DMS153 treated with DMSO at 0.1 percent for 48 hours (cell line): Measurements from ENCODE around the gene SZT2.

ENCODE experiments used
- DNase-seq: peaks from one replicate; lab custom pipeline; 2025; ENCODE audit not compliant: unreplicated experiment; lab: John Stamatoyannopoulos, UW

Gene SZT2

DNA sequence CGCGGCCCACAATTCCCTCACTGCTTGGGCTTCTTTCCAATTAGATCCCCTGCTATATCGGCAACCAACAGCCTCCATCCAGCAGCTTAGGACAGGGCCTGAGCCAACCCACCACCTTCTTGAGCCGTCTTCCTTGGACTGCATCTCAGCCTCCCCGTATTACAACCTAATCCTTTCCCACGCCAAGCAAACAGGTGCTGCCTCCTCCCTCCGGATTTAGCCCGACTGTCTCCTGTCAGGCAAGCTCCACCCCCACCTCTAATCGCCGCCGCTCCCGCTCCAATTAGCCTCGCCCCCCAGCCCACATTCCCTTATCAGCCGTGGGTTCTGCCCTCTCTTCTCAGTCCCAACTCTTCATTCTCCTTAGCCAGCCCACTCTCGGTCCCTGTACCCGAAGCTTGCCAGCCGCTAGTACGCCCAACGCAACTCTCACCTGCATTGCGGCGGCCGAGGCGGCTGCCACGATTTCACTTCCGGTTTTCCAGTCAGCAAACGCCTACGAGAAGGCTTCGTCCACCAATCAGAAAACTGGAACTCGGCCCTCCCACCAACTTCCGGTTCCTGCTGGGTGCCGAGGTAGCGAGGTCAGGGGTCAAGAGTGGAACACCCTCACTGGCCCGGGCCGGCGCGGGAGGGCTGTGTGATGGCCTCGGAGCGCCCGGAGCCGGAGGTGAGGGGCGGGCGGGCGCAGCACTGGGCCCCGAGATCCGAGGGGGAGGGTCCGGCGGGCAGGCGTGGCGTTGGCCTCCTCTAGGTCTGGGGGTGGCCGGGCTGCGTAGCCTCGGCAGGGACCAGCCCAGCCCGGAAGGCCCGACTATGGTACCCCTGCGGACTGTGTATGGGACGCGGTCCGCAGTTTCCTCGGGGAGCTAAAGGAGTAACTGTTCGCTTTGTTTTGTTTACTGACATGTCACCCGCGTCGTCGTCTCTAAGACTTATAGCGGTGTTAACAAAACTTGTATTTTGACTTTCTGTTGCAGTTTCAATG lies at the start of gene SZT2, which contains the start of gene MED8:
Gene SZT2 (plus strand): TSS at position 574 of the 988 bp plus-strand sequence. CDS start 70 bp downstream, at position 644.
Gene MED8 (minus strand): TSS at position 475 of the 988 bp plus-strand sequence. CDS start 36 bp downstream, at position 439.
- peak; percentile 98 for DNase-seq

DNA sequence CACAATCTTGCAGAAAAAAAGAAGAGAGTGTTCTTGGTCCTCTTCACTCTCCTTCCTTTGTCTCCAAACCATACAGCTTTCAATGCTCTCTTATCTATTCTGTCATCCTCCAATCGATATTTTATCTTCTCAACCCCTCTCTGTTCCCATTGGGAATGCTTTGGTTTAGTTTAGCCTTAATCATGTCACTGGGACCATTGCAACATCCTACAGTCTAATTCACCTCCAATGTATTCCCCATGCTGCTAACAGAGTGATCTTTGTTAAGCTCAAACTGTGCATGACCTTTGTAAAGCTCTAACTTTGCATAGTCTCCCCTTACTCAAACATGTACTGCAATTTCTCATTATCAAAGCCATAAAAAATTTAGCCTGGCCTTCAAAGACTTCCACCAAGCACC lies 49.1 kb upstream of the SZT2 start:
- DNase-seq = no peak

DNA sequence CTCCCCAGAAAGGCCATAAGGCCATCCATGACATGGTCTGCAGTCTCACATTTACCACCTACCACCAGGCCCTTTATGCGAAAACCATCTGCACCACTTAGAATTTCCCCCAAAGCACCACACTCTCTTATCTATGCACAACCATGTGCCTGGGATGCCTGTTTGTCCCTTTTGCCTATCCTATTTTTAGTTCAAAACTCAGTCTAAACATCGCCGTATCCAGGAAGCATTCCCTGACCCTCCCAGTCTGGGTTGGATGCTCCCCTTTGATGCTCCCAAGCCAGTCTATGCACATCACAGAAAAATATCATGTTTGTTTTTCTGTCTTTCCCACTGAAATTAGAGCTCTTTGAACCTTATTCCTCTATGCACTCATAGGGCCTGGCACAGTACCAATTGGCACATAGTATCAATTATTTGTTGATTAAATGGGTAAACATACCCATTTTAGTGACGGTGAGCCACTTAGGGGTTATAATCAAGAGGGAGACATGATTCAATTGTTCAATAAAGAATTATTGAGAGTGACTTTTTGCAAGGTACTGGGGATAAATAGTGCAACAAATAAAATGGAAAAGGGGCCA lies 45.3 kb upstream of the SZT2 start:
- DNase-seq = no peak

DNA sequence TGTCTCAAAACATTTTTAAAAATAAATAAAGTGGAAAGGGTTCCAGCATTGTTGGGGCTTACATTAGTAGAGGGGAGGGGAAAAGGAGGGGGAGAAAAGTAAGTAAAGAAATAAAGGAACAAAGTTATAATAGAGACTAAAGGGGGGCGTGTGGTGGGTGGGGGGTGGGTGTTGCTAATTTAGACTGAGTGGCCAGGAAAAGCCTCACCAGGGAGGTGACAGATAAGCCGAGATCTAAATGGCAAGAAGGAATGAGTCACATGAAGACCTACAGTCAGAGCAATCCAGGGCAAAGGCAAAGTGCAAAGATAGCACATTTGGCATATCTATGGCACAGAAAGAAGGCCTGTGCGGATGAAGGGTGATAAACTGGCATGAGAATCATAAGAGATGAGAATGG lies 44.6 kb upstream of the SZT2 start:
- DNase-seq = no peak

DNA sequence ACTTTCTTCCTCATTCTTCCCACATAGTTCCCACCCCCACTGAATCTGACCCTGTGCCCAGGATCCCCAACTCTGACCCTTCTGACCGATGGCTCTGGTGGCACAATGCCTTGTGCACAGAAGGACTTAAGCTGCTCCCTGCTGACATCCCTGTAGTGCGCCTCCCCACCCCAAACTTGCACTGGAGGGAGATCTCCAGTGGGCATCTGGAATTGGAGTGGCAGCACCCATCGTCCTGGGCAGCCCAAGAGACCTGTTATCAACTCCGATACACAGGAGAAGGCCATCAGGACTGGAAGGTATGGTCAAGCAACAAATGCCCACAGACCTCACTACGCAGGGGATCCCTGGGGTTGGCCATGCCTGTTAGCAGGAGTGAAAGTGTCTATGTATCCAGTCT lies 43.1 kb upstream of the SZT2 start:
- DNase-seq = no peak

DNA sequence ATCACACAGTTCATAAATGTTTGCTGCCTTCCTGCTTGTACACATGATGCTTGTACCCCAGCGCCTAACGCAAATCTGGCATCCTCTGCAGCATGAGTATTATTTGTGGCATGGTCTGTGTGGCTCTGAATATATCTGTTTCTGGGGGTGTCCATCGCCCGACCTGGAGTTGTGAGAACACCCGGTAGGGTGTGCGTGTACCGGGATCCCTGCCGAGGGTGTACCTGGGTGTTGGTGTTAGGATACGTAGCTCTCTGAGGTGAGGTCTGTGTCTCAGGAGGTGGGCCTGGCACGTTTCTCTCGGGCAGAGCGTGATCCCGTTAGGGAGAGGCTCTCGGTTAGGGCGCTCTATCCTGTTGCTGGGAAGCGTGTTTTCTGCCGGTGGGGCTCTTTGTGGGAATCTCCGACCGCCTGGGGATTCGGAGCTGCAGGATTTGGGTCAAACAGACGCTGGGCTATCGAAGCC lies 41.3 kb upstream of the SZT2 start:
- DNase-seq = peak; percentile 84

DNA sequence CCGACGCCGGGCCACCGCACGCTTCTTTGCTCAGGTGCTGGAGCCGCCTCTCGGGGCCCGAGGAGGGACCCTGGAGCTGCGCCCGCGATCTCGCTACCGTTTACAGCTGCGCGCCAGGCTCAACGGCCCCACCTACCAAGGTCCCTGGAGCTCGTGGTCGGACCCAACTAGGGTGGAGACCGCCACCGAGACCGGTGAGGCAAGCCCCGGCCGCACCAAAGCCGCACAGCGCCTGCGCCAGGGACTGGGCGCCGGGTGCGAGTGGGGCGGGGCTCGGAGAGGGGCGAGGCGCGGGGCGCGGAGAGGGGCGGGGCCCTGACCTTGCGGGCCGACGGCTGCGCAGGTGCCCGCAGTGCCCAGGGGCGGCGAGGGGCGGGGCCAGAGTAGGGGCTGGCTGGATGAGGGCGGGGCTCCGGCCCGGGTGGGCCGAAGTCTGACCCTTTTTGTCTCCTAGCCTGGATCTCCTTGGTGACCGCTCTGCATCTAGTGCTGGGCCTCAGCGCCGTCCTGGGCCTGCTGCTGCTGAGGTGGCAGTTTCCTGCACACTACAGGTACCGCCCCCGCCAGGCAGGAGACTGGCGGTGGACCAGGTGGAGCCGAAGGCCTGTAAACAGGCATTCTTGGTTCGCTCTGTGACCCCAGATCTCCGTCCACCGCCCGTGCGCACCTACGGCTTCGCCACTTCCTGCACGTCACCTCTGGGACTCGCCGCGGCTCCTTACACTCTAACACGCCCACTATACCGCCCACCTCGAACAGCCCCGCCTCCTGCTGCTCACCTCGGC lies 40.7 kb upstream of the SZT2 start:
- peak; percentile 97 for DNase-seq

DNA sequence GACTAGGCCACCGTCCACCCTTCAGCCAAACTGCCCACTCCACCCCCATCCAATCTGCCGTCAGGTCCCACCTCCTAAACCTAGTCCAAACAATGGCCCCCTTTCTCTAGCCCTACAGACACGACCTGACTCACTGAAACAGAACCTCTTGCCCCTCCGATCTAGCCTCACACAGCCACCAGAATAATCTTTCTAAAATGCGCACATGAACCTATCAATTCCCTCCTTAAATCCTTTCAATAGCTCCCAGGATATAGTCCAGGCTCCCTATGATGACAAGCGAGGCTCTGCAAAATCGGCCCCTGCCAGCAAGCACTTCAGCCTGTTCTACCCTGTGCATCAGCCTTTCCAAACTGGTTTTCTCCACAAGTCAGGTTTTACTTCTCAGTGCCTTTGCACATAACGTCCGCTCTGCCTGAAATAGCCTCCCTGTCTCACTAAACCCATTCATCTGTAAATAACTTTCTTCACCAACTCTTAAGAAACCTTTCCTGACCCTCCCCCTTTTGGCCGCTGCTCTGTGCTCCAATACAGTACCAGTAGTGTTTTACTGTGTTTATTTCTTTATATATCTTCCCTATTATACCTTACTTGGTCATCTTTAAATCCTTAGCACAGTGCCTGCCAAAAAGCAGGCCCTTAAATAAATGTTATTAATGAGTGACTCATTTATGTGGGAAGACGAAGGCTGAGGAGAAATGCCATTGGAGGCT lies 39.9 kb upstream of the SZT2 start:
- no peak for DNase-seq

DNA sequence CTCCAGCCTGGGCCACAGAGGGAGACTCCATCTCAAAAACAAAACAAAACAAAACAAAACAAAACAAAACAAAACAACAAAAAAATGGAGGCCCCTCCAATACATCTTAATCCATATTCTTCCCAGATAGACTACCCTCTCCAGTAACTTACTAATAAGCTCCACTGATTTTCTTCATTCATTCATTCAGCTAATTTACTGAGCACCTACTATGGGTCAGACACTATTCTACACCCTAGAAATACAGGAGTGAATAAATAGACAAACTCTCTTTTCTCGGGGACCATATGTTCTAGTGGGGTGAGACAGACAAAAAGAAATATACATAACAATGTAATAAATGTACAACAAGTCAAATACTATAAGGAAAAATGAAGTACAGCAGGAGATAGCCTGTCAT lies 38.7 kb upstream of the SZT2 start:
- no peak for DNase-seq

DNA sequence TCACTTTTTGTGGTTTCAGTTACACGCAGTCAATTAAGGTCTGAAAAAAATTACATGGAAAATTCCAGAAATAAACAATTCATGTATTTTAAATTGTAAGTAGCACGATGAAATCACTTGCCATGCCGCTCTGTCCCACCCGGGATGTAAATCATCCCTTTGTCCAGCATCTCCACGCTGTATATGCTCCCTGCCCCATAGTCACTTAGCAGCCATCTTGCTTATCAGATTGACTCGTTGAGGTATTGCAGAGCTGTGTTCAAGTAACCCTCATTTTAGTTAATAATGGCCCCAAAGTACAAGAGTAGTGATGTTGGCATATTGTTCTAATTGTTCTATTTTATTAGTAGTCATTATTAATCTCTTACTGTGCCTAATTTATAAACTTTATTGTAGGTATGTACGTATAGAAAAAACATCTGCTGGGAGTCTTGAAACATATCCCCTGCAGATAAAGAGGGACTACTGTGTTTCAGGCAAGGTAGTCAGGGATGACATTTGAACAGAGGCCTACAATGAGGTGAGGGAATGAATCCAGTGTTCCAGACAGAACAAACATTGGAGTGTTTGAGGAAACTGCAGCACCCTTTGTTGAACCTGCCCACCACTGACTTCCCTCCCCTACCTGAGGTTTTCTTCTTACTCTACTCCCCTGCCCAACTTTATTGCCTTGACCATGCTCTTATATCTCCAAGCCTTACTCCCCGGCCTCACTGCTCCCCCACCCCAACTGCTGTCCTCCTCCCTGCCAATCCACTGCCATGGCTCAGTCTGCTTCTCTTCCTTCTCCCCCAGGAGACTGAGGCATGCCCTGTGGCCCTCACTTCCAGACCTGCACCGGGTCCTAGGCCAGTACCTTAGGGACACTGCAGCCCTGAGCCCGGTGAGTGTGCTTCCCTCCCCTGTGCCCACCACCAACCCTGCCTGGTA lies 38.0 kb upstream of the SZT2 start:
- peak; percentile 11 for DNase-seq

DNA sequence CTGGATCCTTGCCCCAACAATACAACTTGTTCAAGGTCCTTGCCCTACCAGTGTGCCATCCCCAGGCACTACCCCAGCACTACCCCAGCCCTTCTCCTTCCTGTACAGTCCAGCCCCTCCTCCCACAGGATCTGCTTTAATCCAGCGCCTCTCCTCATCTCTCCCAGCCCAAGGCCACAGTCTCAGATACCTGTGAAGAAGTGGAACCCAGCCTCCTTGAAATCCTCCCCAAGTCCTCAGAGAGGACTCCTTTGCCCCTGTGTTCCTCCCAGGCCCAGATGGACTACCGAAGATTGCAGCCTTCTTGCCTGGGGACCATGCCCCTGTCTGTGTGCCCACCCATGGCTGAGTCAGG lies 37.4 kb upstream of the SZT2 start:
- DNase-seq = no peak

DNA sequence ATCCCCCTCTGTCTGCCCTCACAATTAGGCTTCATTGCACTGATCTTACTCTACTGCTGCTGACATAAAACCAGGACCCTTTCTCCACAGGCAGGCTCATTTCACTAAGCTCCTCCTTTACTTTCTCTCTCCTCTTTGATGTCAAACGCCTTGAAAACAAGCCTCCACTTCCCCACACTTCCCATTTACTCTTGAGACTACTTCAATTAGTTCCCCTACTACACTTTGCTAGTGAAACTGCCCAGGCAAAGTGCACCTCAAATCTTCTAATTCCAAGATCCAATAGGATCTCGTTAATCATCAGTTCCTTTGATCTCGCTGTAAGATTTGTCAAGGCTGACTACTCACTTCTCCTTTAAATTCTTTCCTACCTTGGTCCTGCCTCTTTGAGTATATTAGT lies 36.8 kb upstream of the SZT2 start:
- DNase-seq = no peak

DNA sequence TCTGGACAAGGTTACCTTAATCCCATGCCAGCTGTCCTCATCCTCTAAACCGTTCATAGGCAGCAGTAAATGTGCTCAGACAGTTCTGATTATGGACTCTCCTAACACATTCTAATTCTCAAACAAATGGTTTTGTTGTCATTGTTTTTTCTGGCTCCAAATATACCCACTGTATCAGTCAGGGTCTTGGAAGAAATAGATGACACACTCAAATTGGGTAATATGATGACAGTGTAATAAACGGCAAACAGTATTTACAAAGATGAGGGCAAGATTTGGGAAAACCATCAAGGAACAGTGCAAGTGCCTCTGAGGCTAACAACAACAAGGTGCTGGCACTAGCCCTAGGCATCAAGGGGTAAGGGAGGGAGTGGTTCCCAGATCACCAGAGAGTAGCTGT lies 35.2 kb upstream of the SZT2 start:
- no peak for DNase-seq

DNA sequence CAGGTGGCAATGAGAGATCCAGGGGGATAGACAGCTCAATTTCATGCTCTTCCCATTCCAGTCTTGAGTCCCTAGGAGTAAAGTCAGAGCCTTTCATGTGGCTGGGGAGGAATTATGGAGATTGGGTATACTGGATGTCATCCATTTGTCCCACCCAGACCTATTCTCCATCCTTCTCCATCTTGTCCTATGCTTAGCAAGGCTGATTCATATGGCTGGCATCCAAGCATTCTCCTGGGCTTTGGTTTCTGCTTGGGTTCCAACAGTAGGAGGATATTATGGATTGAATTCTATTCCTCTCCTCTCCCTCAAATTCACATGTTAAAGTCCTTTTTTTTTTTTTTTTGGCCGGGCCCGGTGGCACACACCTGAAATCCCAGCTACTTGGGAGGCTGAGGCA lies 34.8 kb upstream of the SZT2 start:
- DNase-seq = no peak

DNA sequence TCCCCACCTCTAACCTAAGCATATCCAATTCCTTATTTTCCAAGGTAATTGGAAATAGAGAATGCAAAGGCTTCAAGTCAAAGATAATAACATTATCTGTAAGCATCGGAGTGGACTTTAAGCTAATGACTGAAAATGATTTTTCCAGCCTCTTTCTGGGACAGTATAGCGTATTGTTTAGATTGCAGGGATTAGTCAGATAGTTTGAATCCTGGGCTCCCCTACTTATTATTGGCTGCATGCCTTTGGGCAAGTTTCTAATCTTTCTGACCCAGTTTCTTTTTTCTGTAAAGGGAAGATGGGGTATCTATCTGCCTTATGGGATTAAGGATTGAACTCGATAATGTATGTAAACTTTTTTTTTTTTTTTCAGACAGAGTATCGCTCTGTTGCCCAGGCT lies 32.4 kb upstream of the SZT2 start:
- no peak for DNase-seq

DNA sequence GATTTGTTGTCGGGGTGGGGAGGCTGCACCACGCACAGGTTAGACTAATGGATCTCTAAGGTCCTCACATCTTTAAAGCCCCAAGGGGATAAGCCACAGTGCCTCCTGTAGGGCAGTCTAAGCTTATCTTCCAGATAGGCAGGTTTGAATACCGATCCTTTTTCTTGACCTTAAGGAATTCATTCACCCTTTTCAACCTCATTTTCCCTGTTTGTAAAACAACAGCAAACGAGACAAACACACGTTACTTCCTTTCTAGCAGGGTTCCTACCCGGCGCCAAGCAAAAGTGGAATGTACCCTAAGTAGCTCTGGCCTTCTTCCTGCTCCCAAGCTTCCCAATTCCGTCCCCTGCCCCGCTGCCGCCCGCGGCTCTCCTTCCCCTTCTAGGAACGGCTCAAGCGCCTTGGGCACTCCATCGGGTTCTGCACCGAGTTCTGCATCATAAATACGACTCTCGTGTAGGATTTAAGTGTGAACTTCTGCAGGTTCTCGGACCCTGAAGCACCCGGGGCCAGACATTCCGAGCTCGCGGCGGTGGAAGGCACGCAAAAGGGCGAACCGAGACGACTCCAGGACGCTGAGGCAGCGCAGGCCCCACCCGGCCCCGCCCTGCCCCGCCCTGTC lies 31.5 kb upstream of the SZT2 start:
- peak; percentile 64 for DNase-seq

DNA sequence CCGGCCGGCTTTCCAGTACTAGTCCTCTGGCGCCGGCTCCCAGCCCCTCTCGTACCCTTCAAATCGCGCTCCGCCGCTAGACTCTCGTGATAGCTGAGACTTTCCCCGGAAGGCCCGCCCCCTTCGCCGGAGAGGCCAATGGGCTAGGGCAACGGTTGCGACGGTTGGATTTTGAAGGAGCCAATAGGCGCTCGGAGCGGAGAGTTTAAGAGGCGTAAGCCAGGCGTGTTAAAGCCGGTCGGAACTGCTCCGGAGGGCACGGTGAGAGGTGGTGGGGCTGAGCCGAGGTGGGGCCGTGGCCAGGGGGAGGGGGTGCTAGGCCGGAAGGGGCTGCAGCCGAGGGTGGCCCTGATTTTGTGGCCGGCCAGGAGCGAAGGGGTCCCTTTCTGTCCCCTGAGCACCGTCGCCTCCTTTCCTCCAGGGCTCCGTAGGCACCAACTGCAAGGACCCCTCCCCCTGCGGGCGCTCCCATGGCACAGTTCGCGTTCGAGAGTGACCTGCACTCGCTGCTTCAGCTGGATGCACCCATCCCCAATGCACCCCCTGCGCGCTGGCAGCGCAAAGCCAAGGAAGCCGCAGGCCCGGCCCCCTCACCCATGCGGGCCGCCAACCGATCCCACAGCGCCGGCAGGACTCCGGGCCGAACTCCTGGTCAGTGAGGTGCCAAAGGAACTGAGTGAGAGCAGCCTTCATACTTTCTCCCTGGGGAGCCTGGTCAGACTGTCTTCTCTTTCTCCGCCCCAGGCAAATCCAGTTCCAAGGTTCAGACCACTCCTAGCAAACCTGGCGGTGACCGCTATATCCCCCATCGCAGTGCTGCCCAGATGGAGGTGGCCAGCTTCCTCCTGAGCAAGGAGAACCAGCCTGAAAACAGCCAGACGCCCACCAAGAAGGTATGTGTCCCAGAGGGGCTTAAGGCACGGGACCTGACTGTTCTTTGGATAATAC lies 30.7 kb upstream of the SZT2 start, which contains the start of gene CDC20:
Gene CDC20 (plus strand): TSS at position 236 of the 948 bp plus-strand sequence. CDS start 235 bp downstream, at position 471.
- peak; percentile 99 for DNase-seq

DNA sequence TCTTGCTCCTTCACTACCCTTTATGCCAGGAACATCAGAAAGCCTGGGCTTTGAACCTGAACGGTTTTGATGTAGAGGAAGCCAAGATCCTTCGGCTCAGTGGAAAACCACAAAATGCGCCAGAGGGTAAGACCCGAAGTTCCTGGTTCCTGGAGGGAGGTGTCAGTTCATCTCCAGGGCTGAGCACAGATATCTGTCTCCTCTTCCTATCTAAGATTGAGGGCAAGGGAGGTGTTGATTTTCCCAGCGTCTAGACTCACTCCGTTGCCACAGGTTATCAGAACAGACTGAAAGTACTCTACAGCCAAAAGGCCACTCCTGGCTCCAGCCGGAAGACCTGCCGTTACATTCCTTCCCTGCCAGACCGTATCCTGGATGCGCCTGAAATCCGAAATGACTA lies 30.0 kb upstream of the SZT2 start:
- no peak for DNase-seq
